Calu3 (cell line): ENCODE results near the gene NDFIP2. TPM values are rescaled to one million over a fixed set of nuclear protein-coding genes. Genes with fewer than 3 reads are reported as not detected.
"Not testable (repeated sequence)": the region's sequence is repeated elsewhere in the genome, so short reads cannot be mapped to it uniquely, and the experiment has no call there.

Experiments used
- BruUV-seq: library from RNA; stranded (reverse); fragments of 400-500 nt; replicated peaks from 2 replicates; lab custom pipeline; 2021; lab: Mats Ljungman, UMichigan
- CTCF ChIA-PET: fragments of 300-600 bp; sonication (Branson Sonifier 250); formaldehyde crosslinking; loops from one replicate; lab custom pipeline; 2022; ENCODE audit warnings: antibody characterized with exemption; lab: Charles Lee
- DNase-seq: peaks from one replicate; pipeline ENCODE4 v3.0.0; 2022
- H3K27ac Mint-ChIP-seq: one replicate; pipeline ENCODE4 v1.8.0; 2022; ENCODE audit warnings: mixed read lengths; ENCODE audit not compliant: unreplicated experiment
- H3K27me3 Mint-ChIP-seq: one replicate; pipeline ENCODE4 v1.8.0; 2022; ENCODE audit warnings: mixed read lengths; ENCODE audit not compliant: unreplicated experiment
- H3K36me3 Mint-ChIP-seq: one replicate; pipeline ENCODE4 v1.8.0; 2022; ENCODE audit warnings: mild to moderate bottlenecking, moderate library complexity, mixed read lengths; ENCODE audit not compliant: insufficient read depth, unreplicated experiment
- H3K4me1 Mint-ChIP-seq: one replicate; pipeline ENCODE4 v1.8.0; 2022; ENCODE audit warnings: mild to moderate bottlenecking, low read depth, mixed read lengths; ENCODE audit not compliant: unreplicated experiment
- H3K4me3 Mint-ChIP-seq: one replicate; pipeline ENCODE4 v1.8.0; 2022; ENCODE audit warnings: mild to moderate bottlenecking, low read depth, moderate library complexity, mixed read lengths; ENCODE audit not compliant: unreplicated experiment
- H3K9me3 Mint-ChIP-seq: one replicate; pipeline ENCODE4 v1.8.0; 2022; ENCODE audit warnings: low read depth, mixed read lengths; ENCODE audit not compliant: unreplicated experiment
- CTCF ChIP-seq: fragments of 200-600 bp; IDR thresholded peaks from one replicate; pipeline ENCODE4 v1.8.0; 2022; ENCODE audit warnings: antibody characterized with exemption; ENCODE audit not compliant: unreplicated experiment
- intact Hi-C: fragments of 100-400 bp; cut with micrococcal nuclease; formaldehyde crosslinking; loops from one replicate; pipeline ENCODE4 v1.10.0; 2022; ENCODE audit not compliant: unreplicated experiment
- total RNA-seq: library from RNA; stranded (reverse); gene quantifications from 2 replicates; pipeline ENCODE4 v1.2.3, GENCODE V29; 2022

Gene NDFIP2
- total RNA-seq, 1 experiment from 2014 or later: 26.7 TPM

- no peak overlapping the region for H3K4me3 Mint-ChIP-seq
- H3K9me3 Mint-ChIP-seq: no peaks in the 10 kb centered on the region
- CTCF ChIA-PET: no interaction called here
- no peak overlapping the region for H3K27ac Mint-ChIP-seq
- no peak for TF ChIP-seq CTCF
- DNase-seq: no peak
- no peaks in the 10 kb centered on the region for H3K36me3 Mint-ChIP-seq
- no peaks in the 10 kb centered on the region for H3K27me3 Mint-ChIP-seq
- BruUV-seq: no TSS peak
- intact Hi-C loops: no loop called here
- H3K4me1 Mint-ChIP-seq: no peaks in the 10 kb centered on the region
Measured at GRCh38 chr13:79593641-79594275, 112.8 kb downstream of the NDFIP2 start.

- intact Hi-C loops, H3K36me3 Mint-ChIP-seq, H3K4me3 Mint-ChIP-seq, BruUV-seq, CTCF ChIA-PET, H3K9me3 Mint-ChIP-seq, H3K27me3 Mint-ChIP-seq, DNase-seq, H3K4me1 Mint-ChIP-seq, H3K27ac Mint-ChIP-seq: not testable (repeated sequence)
Measured at GRCh38 chr13:79600146-79600545, 119.2 kb downstream of the NDFIP2 start.

- Mint-ChIP-seq H3K4me3 (no peak overlapping the region), H3K27ac (no peak overlapping the region), H3K4me1 (no peaks in the 10 kb centered on the region), H3K36me3 (no peaks in the 10 kb centered on the region), H3K27me3 (no peaks in the 10 kb centered on the region), H3K9me3 (no peaks in the 10 kb centered on the region)
- no peak for DNase-seq
- no peak for TF ChIP-seq CTCF
- CTCF ChIA-PET: no interaction called here
- no TSS peak for BruUV-seq
- intact Hi-C loops: no loop called here
Measured at GRCh38 chr13:79602936-79603335, 122.0 kb downstream of the NDFIP2 start.

- no peak for TF ChIP-seq CTCF
- Mint-ChIP-seq H3K27me3 (no peaks in the 10 kb centered on the region), H3K36me3 (no peaks in the 10 kb centered on the region), H3K27ac (no peak overlapping the region), H3K9me3 (no peaks in the 10 kb centered on the region), H3K4me1 (no peaks in the 10 kb centered on the region), H3K4me3 (no peak overlapping the region)
- no peak for DNase-seq
- CTCF ChIA-PET: no interaction called here
- intact Hi-C loops: no loop called here
- BruUV-seq: no TSS peak
Measured at GRCh38 chr13:79604752-79605151, 123.8 kb downstream of the NDFIP2 start.

Other genes starting within 250 kb of the NDFIP2 start
- gene RBM26, start 74.9 kb upstream of the NDFIP2 start, total RNA-seq: 18.9 and 19.2 TPM in 2 replicates